Measurements from ENCODE around the gene ERF. TPM values are rescaled to one million over a fixed set of nuclear protein-coding genes. Genes with fewer than 3 reads are reported as not detected.

ERF gene
- total and polyA plus RNA-seq, 4 donors: 19.7 to 99.5 (median 59.5) TPM

DNA sequence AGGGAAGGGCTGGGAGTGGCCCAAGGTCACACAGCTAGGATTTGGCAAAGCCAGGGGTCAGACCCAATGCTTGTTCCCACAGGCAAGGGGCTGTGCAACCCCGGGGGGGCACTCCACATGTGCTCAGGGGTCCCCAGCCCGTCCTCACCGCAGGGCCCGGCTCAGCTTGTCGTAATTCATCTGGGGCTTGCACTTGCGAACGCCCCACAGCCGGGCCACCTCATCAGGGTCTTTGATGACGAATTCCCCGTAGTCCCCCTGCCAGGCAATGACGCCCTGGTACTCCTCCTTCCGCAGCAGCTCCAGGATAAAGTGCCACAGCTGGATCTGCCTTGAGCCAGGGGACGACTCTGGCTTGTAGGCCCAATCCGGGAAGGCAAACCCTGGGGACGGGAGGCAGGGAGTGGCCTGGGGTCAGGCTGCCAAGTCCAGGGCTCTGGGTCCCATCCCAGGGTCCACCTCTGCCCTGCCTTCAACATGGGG lies 4.7 kb downstream of the ERF start:
- no peak for ATAC-seq (ENCODE audit: low FRiP score)
- H3K27me3 ChIP-seq (ENCODE audit: control insufficient read depth in 1 of 2, insufficient read depth in 2 of 2, low read length in 1 of 2): peaks cover 0 to 2% of the 10 kb centered on the region in 2 donors
- no peak overlapping the region for H3K4me3 ChIP-seq (ENCODE audit: low read length in 2 of 2)
- H3K9me3 ChIP-seq (ENCODE audit: control insufficient read depth, low read length): no peaks in the 10 kb centered on the region
- no peaks in the 10 kb centered on the region for H3K36me3 ChIP-seq (ENCODE audit: control insufficient read depth in 1 of 2, insufficient read depth in 2 of 2, low read length in 1 of 2)
- DNase-seq: peak; percentile 73 to 87
- intact Hi-C loops (cut with DNase I): no loop called here
- no peaks in the 10 kb centered on the region for H3K4me1 ChIP-seq (ENCODE audit: control insufficient read depth in 1 of 2, insufficient read depth in 2 of 2, low read length in 2 of 2)
- WGBS, 2 donors: 14 to 17% methylated on average over 15 of the region's 15 CpGs
- peak overlapping the region; percentile 38 to 79 for H3K27ac ChIP-seq (ENCODE audit: low read depth in 1 of 2, low read length in 2 of 2)

DNA sequence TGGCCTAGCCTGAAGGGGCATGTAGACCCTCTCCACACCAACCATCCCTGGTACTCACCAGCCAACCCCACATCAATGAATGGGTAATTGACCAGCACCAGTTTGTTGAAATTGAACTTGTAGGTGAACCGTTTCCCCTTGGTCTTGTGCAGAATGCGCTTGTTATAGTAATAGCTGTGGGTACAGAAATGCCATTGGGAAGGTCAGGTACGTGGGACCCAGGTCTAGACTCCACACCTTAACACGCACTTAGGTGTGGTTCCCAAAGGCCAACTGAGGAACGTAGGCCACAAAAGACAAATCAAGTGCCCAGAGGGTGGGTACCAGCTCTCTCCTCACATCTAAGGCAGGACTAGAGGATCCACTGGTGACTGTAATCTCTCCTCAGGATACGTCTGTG lies 5.2 kb downstream of the ERF start:
- Histone ChIP-seq H3K9me3 (ENCODE audit: control insufficient read depth, low read length) (no peaks in the 10 kb centered on the region), H3K4me3 (ENCODE audit: low read length in 2 of 2) (no peak overlapping the region), H3K4me1 (ENCODE audit: control insufficient read depth in 1 of 2, insufficient read depth in 2 of 2, low read length in 2 of 2) (no peaks in the 10 kb centered on the region), H3K27me3 (ENCODE audit: control insufficient read depth in 1 of 2, insufficient read depth in 2 of 2, low read length in 1 of 2) (no peaks in the 10 kb centered on the region), H3K27ac (ENCODE audit: low read depth in 1 of 2, low read length in 2 of 2) (peak overlapping the region in 1 of 2 donors; percentile 79), H3K36me3 (ENCODE audit: control insufficient read depth in 1 of 2, insufficient read depth in 2 of 2, low read length in 1 of 2) (no peaks in the 10 kb centered on the region)
- ATAC-seq (ENCODE audit: low FRiP score) (no peak), DNase-seq (no peak)
- intact Hi-C loops (cut with DNase I): loop anchor here in 1 of 2 donors (5.0 kb wide), 1 partner anchor 48 kb away; no protein-coding TSS in a partner anchor
- WGBS, 2 donors: 45 to 55% methylated on average over 6 of the region's 6 CpGs

DNA sequence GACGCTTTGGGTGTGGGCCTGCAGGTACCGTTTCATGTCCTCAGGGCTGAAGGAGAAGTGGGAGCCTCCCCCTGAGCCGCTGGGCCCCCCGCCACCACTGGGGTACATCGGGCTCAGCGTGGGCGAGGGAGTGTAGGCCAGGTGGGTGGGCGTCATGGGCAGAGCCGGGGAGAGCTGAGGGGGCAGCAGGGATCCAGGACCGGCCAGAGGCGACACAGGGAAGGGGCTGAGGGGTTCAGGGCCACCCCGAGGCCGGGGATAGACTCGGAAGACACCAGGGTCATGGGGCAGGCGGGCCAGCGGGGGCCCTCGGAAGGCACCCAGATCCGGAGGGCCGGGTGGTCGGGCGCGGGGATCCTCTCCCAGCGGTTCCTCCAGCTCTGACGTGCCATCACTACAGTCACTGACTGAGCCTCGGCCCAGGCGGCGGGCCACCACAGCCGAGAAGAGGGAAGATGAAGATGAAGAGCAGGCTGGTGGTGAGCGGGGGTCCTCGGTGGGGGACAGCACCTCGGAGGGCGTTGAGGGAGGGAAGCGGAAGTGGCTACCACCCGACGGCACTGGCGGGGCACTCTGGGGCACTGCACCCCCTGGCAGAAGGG lies 5.7 kb downstream of the ERF start:
- no peaks in the 10 kb centered on the region for H3K4me1 ChIP-seq (ENCODE audit: control insufficient read depth in 1 of 2, insufficient read depth in 2 of 2, low read length in 2 of 2)
- 74 to 79% methylated on average over 22 to 36 of the region's 36 CpGs for WGBS, 2 donors
- no peak overlapping the region for H3K4me3 ChIP-seq (ENCODE audit: low read length in 2 of 2)
- intact Hi-C loops (cut with DNase I): loop anchor here in 1 of 2 donors (5.0 kb wide), 1 partner anchor 48 kb away; no protein-coding TSS in a partner anchor
- no peak overlapping the region for H3K27ac ChIP-seq (ENCODE audit: low read depth in 1 of 2, low read length in 2 of 2)
- H3K36me3 ChIP-seq (ENCODE audit: control insufficient read depth in 1 of 2, insufficient read depth in 2 of 2, low read length in 1 of 2): no peaks in the 10 kb centered on the region
- DNase-seq: no peak
- no peaks in the 10 kb centered on the region for H3K27me3 ChIP-seq (ENCODE audit: control insufficient read depth in 1 of 2, insufficient read depth in 2 of 2, low read length in 1 of 2)
- no peak for ATAC-seq (ENCODE audit: low FRiP score)
- no peaks in the 10 kb centered on the region for H3K9me3 ChIP-seq (ENCODE audit: control insufficient read depth, low read length)

DNA sequence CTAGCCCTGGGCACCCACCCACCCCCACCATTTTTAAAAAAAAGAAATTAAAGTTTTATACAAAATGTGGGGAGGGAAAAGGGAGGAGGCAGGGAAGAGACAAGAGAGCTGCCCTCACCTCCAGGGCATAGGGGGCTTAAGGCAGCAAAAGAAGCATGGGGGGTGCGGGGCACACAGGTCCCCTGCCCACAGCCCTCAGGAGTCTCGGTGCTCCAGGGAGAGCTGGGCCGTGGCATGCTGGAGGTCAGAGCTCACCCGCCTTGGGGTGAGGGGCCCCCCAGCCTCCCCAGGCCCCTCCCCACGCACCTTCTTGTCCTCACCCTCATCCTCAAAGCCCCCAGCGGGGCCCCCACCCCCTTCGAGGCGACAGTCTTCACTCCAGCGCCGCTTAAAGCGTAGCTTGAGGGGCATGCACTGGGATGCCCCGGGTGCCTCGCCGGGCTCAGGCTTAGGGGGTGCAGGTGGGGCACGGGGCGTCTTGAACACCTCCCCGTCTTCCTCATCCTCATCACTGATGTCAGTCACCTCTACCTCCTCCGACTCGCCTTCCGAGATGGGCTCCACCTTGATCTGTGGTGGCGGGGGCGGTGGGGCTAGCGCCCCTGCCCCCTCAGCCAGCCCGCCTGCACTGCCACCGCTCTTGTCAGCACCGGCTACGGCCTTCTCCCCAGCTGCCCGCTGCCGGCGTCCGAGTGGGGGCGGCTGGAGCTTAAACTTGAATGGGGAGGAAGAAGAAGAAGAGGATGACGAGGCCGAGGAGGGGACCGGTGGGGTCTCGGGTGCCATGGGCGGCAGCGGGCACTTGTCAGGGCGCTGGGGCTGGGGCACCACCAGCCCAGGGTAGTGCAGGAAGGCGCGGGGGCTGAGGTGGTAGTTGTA lies 6.4 kb downstream of the ERF start:
- ATAC-seq (ENCODE audit: low FRiP score): no peak
- intact Hi-C loops (cut with DNase I): loop anchor here in 1 of 2 donors (5.0 kb wide), 1 partner anchor 49 kb away; no protein-coding TSS in a partner anchor
- DNase-seq: no peak

DNA sequence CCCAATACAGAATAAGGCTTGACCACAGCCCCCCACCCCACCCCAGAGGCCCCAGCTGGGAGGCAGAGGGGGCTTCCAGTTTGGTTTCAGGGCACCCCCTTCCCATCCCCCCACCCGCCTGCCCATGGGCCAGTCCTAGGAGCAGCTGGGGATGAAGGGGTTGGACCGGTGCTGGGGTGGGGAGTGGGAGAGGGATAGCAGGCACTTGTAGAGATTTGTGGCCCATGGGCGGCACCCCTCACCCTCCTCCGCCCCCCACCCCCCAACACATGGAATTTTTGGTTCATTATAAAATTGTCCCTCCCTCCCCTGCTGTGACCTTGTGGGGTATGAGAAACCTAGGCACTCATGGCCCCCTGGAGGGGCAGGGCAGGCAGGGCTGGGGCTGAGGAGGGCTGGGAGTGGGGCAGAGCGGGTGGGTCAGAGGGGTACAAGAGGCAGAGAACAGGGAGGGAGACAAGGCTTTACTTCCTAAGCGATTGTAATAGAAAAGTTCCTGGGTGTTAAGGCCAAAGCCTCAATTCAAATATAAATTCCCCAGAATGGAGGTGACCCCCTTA lies 7.2 kb downstream of the ERF start:
- intact Hi-C loops (cut with DNase I): loop anchor here (2.0 to 5.0 kb wide), 3 partner anchors 29 to 50 kb away; no protein-coding TSS in a partner anchor
- no peak for DNase-seq
- no peaks in the 10 kb centered on the region for H3K4me1 ChIP-seq (ENCODE audit: control insufficient read depth in 1 of 2, insufficient read depth in 2 of 2, low read length in 2 of 2)

More for the DNA sequence above, 6.4 kb downstream of the ERF start:
- H3K4me1 ChIP-seq (ENCODE audit: control insufficient read depth in 1 of 2, insufficient read depth in 2 of 2, low read length in 2 of 2): no peaks in the 10 kb centered on the region
- H3K27ac ChIP-seq (ENCODE audit: low read depth in 1 of 2, low read length in 2 of 2): no peak overlapping the region
- WGBS, 2 donors: 79 to 80% methylated on average over 41 of the region's 41 CpGs
- H3K36me3 ChIP-seq (ENCODE audit: control insufficient read depth in 1 of 2, insufficient read depth in 2 of 2, low read length in 1 of 2): no peaks in the 10 kb centered on the region
- H3K9me3 ChIP-seq (ENCODE audit: control insufficient read depth, low read length): no peaks in the 10 kb centered on the region
- H3K4me3 ChIP-seq (ENCODE audit: low read length in 2 of 2): no peak overlapping the region
- no peaks in the 10 kb centered on the region for H3K27me3 ChIP-seq (ENCODE audit: control insufficient read depth in 1 of 2, insufficient read depth in 2 of 2, low read length in 1 of 2)

DNA sequence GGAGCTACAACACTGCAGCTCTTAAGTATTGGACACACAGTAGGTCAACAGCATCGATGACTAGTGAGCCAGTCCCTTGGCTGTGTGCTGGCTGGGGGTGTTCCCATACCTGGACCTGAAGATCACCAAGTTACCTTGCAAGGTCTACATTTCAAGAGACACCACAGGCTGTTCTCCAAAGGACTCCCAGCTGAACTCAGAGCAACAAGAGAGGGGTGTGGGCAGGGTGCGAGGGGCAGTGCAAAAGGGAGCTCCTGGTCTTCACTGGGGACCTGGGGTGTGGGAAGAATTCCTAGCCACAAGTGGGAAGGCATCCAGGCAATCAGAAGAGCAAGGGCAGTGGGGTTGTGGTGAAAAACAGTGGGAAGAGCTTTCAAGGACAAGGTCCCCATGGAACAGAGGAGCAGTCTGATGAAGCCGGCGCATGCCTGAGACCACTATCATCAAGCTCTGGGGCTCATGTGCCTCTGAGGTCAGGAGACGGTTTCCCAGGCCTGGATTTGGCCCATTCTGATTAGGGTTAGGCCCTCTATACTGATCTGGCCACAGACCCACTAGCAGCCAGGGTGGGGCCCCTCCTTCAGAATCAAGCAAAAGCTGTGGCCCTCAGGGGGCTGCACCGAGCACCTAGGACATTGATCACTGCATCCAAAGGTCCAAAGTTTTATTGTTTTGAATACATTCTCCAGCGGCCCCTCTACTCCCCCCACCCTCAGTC lies 7.8 kb downstream of the ERF start:
- Histone ChIP-seq H3K4me1 (ENCODE audit: control insufficient read depth in 1 of 2, insufficient read depth in 2 of 2, low read length in 2 of 2) (no peaks in the 10 kb centered on the region), H3K4me3 (ENCODE audit: low read length in 2 of 2) (no peak overlapping the region), H3K27me3 (ENCODE audit: control insufficient read depth in 1 of 2, insufficient read depth in 2 of 2, low read length in 1 of 2) (no peaks in the 10 kb centered on the region), H3K9me3 (ENCODE audit: control insufficient read depth, low read length) (no peaks in the 10 kb centered on the region), H3K36me3 (ENCODE audit: control insufficient read depth in 1 of 2, insufficient read depth in 2 of 2, low read length in 1 of 2) (no peaks in the 10 kb centered on the region), H3K27ac (ENCODE audit: low read depth in 1 of 2, low read length in 2 of 2) (peak overlapping the region in 1 of 2 donors; percentile 13)
- ATAC-seq (ENCODE audit: low FRiP score) (no peak), DNase-seq (no peak)
- 62 to 67% methylated on average over 7 of the region's 7 CpGs for whole genome bisulfite sequencing, 2 donors
- intact Hi-C loops (cut with DNase I): loop anchor here (2.0 to 5.0 kb wide), 3 partner anchors 30 to 50 kb away; no protein-coding TSS in a partner anchor

More for the DNA sequence above, 7.2 kb downstream of the ERF start:
- no peaks in the 10 kb centered on the region for H3K27me3 ChIP-seq (ENCODE audit: control insufficient read depth in 1 of 2, insufficient read depth in 2 of 2, low read length in 1 of 2)
- WGBS, 2 donors: 73 to 81% methylated on average over 6 of the region's 6 CpGs
- no peaks in the 10 kb centered on the region for H3K9me3 ChIP-seq (ENCODE audit: control insufficient read depth, low read length)
- H3K4me3 ChIP-seq (ENCODE audit: low read length in 2 of 2): no peak overlapping the region
- ATAC-seq (ENCODE audit: low FRiP score): no peak
- no peaks in the 10 kb centered on the region for H3K36me3 ChIP-seq (ENCODE audit: control insufficient read depth in 1 of 2, insufficient read depth in 2 of 2, low read length in 1 of 2)
- H3K27ac ChIP-seq (ENCODE audit: low read depth in 1 of 2, low read length in 2 of 2): no peak overlapping the region

DNA sequence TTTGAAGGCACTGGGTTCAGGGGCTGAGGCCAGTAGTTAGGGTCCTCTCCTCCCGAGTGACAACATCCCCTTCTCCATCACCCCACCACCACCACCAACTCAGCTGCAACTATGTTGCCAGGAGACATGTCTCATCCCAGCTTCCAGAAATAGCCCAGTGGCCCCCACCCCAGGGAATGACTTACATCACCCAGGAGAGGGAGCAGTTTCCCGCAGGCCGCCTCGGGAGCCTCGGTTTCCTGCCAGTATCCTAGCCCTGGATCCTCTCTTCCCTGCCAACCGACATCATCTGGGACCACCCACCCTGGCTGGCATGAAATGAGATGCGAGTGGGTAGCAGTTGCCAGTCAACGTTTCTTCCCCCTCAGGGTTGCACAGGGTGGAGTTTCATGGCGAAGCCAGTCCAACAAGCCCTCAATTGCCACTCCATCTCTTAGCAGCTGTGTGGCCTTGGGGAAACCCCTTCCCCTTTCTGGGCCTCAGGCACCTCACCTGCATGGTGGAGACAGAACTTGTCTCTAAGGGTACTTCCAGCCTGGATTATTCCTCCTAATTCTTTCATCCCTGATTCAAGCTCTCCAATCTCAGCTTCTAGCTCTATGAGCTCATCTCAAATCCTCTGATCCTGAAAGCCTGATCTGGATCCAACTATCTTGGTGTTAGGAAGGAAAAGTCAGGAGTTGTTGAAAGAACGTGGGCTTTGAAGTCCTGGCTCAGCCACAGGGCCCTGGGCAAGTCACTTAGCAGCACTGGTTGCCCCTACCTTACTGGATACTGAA lies 8.6 kb downstream of the ERF start:
- intact Hi-C loops (cut with DNase I): loop anchor here (2.0 to 5.0 kb wide), 3 partner anchors 30 to 51 kb away; no protein-coding TSS in a partner anchor
- no peaks in the 10 kb centered on the region for H3K36me3 ChIP-seq (ENCODE audit: control insufficient read depth in 1 of 2, insufficient read depth in 2 of 2, low read length in 1 of 2)
- no peak overlapping the region for H3K4me3 ChIP-seq (ENCODE audit: low read length in 2 of 2)
- peak; percentile 86 to 92 for DNase-seq
- H3K27ac ChIP-seq (ENCODE audit: low read depth in 1 of 2, low read length in 2 of 2): peak overlapping the region in 1 of 2 donors; percentile 30
- H3K4me1 ChIP-seq (ENCODE audit: control insufficient read depth in 1 of 2, insufficient read depth in 2 of 2, low read length in 2 of 2): peaks cover 0 to 2% of the 10 kb centered on the region in 2 donors
- 4% methylated on average over 10 of the region's 10 CpGs for WGBS, 2 donors
- no peaks in the 10 kb centered on the region for H3K9me3 ChIP-seq (ENCODE audit: control insufficient read depth, low read length)
- no peaks in the 10 kb centered on the region for H3K27me3 ChIP-seq (ENCODE audit: control insufficient read depth in 1 of 2, insufficient read depth in 2 of 2, low read length in 1 of 2)
- ATAC-seq (ENCODE audit: low FRiP score): no peak
